Osteocyte (in vitro differentiated cells): ENCODE measurements around the gene CACFD1. TPM values are rescaled to one million over a fixed set of nuclear protein-coding genes. Genes with fewer than 3 reads are reported as not detected.
A peak's percentile ranks its signal among the peaks of the same experiment; 100 is the strongest.

Experiments used
- DNase-seq: peaks from one replicate; pipeline ENCODE4 v3.0.0; 2021; ENCODE audit warnings: mixed read lengths; ENCODE audit not compliant: unreplicated experiment; ENCODE audit errors: extremely low spot score
- H3K27ac Mint-ChIP-seq: one replicate; pipeline ENCODE4 v1.8.0; 2021; ENCODE audit warnings: mild to moderate bottlenecking, mixed read lengths; ENCODE audit not compliant: unreplicated experiment
- H3K27me3 Mint-ChIP-seq: one replicate; pipeline ENCODE4 v1.8.0; 2021; ENCODE audit warnings: mixed read lengths; ENCODE audit not compliant: unreplicated experiment
- H3K36me3 Mint-ChIP-seq: one replicate; pipeline ENCODE4 v1.8.0; 2021; ENCODE audit warnings: mixed read lengths; ENCODE audit not compliant: unreplicated experiment
- H3K4me1 Mint-ChIP-seq: one replicate; pipeline ENCODE4 v1.8.0; 2021; ENCODE audit warnings: mixed read lengths; ENCODE audit not compliant: unreplicated experiment
- H3K4me3 Mint-ChIP-seq: one replicate; pipeline ENCODE4 v1.8.0; 2021; ENCODE audit warnings: mild to moderate bottlenecking, moderate library complexity, mixed read lengths; ENCODE audit not compliant: unreplicated experiment
- H3K9me3 Mint-ChIP-seq: one replicate; pipeline ENCODE4 v1.8.0; 2021; ENCODE audit warnings: mixed read lengths; ENCODE audit not compliant: unreplicated experiment
- total RNA-seq: library from RNA; stranded (reverse); gene quantifications from 2 replicates; pipeline ENCODE4 v1.2.1, GENCODE V29; 2021
- TF ChIP-seq, protein P1 (sequence below): fragments of 200-600 bp; sonication (generic); IDR thresholded peaks from 2 replicates; pipeline ENCODE4 v1.5.0; 2021; ENCODE audit warnings: antibody characterized with exemption, mild to moderate bottlenecking, moderate library complexity

The CACFD1 gene
- total RNA-seq, 1 donor from 2014 or later = 29.3 TPM

DNA sequence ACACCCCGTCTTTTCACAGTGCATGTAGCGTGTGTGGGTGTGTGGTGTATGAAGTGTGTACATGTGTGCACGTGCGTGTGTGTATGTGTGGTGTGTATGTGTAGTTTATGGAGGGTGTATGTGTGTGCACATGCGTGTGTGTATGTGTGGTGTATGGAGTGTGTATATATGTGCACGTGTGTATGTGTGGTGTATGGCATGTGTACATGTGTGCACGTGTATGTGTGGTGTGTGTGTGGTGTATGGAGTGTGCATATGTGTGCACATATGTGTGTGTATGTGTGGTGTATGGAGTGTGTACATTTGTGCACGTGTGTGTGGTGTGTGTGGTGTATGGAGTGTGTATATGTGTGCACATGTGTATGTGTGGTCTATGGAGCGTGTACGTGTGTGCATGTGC is 51.8 kb downstream of the CACFD1 start:
- H3K4me1 Mint-ChIP-seq = peaks cover 52% of the 10 kb centered on the region
- H3K9me3 Mint-ChIP-seq = no peaks in the 10 kb centered on the region
- H3K36me3 Mint-ChIP-seq = no peaks in the 10 kb centered on the region
- no peak overlapping the region for H3K4me3 Mint-ChIP-seq
- TF ChIP-seq, protein P1, sequence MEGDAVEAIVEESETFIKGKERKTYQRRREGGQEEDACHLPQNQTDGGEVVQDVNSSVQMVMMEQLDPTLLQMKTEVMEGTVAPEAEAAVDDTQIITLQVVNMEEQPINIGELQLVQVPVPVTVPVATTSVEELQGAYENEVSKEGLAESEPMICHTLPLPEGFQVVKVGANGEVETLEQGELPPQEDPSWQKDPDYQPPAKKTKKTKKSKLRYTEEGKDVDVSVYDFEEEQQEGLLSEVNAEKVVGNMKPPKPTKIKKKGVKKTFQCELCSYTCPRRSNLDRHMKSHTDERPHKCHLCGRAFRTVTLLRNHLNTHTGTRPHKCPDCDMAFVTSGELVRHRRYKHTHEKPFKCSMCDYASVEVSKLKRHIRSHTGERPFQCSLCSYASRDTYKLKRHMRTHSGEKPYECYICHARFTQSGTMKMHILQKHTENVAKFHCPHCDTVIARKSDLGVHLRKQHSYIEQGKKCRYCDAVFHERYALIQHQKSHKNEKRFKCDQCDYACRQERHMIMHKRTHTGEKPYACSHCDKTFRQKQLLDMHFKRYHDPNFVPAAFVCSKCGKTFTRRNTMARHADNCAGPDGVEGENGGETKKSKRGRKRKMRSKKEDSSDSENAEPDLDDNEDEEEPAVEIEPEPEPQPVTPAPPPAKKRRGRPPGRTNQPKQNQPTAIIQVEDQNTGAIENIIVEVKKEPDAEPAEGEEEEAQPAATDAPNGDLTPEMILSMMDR = no peak
- no peak for DNase-seq
- H3K27ac Mint-ChIP-seq = no peak overlapping the region
- no peaks in the 10 kb centered on the region for H3K27me3 Mint-ChIP-seq

DNA sequence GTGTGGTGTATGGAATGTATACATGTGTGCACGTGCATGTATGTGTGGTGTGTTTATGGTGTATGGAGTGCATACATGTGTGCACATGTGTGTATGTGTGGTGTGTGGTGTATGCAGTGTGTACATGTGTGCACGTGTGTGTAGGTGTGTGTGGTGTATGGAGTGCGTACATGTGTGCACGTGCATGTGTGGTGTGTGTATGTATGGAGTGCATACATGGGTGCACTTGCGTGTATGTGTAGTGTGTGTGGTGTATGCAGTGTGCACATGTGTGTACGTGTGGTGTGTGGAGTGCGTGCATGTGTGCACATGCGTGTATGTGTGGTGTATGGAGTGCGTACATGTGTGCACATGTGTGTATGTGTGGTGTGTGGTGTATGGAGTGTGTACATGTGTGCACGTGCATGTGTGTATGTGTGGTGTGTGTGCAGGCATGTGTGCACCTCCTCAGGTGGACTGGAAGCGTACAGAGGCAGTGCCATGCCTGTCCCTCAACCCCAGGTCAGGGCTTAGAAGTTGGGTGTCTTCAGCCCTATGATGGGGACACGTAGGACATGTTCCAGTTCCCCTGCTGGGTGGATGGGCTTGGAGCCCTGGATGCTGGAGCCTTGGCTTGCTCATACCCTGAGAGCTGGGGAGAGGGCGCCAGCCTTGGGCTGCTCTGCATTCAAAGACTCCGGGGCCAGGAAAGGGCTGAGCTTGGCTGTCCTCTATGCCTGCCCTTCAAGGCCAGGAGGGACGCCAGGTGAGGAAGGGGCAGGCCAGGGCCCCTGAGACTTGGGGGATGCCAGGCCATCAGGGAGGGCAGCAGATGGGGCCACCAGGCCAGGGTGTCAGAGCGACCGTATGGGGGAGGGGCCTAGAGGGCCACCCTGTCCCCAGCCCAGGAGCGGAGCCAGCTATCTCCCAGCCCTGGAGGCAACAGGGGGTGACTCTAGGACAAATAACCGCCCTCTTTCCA is 52.8 kb downstream of the CACFD1 start:
- TF ChIP-seq, protein P1 = no peak
- no peaks in the 10 kb centered on the region for H3K27me3 Mint-ChIP-seq
- H3K4me3 Mint-ChIP-seq = no peak overlapping the region
- DNase-seq = no peak
- no peak overlapping the region for H3K27ac Mint-ChIP-seq
- H3K36me3 Mint-ChIP-seq = no peaks in the 10 kb centered on the region
- no peaks in the 10 kb centered on the region for H3K9me3 Mint-ChIP-seq
- H3K4me1 Mint-ChIP-seq = peaks cover 42% of the 10 kb centered on the region

DNA sequence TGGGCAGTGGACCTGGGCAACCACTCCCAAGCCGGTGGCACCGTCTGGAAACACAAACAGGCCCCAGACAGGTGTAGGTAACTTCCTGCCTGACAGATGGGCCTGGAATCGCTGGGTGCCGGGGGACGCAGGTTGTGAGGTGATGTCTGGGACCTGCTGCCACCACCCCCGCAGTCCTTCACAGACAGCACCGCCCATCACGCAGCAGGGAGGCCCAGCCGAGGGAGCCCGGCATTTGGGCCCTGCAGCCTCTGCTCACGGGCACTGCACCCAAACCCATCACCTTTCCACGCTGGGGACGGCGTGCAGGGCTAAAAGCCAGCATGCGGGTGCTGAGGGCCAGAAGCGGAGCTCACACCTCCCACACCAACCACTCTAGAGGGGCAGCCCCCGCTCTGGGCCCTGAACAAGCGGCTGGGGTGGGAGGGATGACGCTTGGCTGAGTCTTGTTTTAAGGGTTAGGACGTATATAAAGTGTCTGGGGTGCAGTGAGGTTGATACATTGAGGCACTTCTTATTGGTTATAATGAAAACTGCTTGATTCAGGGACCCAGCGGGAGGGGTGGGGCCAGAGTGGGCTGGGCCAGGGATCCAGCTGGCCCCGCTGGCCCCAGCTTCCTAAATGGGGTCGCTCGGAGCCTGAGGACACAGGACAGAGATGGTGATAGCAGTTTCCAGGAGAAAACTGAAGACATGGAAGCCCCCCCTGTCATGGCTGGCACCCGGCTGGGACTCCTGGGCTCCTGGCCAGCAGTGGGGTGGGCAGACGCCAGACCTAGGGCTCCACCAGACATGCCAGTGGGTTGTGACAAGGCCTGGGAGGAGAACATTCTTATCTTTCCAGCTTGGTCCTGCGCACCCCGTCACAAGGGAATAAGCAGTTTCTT is 53.7 kb downstream of the CACFD1 start:
- Mint-ChIP-seq H3K4me1 (peaks cover 38% of the 10 kb centered on the region), H3K27me3 (no peaks in the 10 kb centered on the region), H3K36me3 (no peaks in the 10 kb centered on the region), H3K9me3 (no peaks in the 10 kb centered on the region), H3K27ac (no peak overlapping the region), H3K4me3 (no peak overlapping the region)
- TF ChIP-seq, protein P1 = no peak
- no peak for DNase-seq

DNA sequence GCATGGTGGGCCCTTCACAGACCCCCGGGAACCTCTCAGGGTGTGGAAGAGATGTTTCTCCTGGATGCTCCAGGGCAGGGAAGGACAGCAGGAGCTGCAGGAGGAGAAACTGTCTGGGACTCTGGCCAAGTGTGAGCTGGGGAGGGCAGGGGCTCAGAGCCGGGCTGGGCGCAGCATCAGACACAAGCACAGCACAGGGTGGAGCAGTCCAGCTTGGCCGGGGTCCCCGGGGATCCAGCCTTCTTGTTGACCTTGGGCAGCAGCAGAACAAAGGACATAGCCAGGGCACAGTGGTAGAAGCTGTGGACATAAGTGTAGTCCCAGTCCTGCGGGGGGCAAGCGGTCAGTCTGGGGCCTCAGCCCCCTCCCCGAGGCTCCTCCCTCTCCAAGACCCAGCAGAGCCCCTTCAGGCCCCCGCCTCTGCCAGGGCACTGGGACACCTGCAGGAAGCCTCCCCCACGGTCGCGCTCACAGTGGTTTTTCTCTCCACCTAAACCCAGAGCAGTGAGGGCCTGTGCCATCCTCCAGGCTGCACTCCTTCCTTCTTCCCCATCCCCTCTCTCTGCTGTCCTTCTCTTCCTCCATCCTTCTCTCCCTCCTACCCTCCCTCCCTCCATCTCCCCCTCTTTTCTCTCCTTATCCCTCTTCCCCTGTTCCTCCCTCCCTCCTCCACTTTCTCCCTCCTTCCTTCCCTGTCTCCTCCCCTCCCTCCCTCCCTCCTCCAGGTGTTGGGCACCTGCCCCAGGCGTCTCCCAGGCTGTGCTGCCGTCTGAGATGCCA is 54.9 kb downstream of the CACFD1 start:
- H3K9me3 Mint-ChIP-seq = no peaks in the 10 kb centered on the region
- no peak for DNase-seq
- H3K4me1 Mint-ChIP-seq = peaks cover 28% of the 10 kb centered on the region
- TF ChIP-seq, protein P1 = no peak
- H3K36me3 Mint-ChIP-seq = no peaks in the 10 kb centered on the region
- H3K27me3 Mint-ChIP-seq = no peaks in the 10 kb centered on the region
- peak overlapping the region; percentile 31 for H3K27ac Mint-ChIP-seq
- H3K4me3 Mint-ChIP-seq = no peak overlapping the region
